ENCODE results near the gene USF2.

Gene USF2

GRCh38 chr19:35327642-35328041, 58.9 kb downstream of the USF2 start:
- no peak for DNase-seq

DNA sequence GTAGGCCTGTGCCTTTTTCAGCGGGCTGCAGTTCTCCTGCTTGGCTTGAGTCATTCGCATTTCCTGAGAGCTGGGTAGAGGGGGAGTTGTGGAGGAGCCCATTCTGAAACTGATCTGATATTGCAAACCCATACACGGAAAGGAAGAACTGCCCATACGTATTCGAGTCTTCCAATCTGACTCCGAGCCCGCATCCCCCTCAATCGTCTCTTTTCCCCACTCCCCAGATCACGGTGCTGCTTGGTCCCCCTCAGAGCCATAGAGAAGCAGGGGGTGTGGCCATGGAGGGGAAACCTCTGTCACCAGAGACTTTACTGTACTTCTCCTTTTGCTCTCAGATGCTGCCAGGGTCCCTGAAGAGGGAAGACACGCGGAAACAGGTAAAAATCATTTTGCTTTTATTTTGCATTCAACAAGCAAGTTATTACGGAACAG, 60.1 kb downstream of the USF2 start, which contains the start of gene CD22:
Gene CD22 (plus strand): TSS at position 337 of the 435 bp plus-strand sequence. CDS start 2,854 bp downstream, outside the sequence.
- no peak for DNase-seq

DNA sequence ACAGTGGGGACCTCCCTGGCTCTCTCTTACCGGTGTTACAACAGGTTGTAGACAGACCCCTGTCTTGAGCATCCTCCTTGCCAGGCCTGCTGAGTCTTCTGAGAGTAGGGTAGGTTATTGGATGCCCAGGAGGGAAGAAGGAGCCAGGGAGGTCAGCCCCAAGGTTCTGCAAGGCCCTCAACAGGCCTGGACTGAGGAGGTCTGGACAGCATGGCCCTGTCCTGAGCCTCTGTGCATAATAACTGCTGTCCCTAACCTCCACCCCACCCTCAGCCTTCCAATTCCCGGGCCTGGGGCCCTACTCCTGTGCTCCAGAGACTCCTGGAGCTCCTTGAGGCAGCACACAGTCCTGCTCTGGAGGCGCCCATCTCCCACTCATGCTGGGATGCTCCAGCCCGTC, 60.6 kb downstream of the USF2 start:
- DNase-seq, result no peak

Data from NCI-H1436 (cell line).